ENCODE results near the gene IGF2BP1. TPM values are rescaled to one million over a fixed set of nuclear protein-coding genes. Genes with fewer than 3 reads are reported as not detected.
"Not testable (repeated sequence)": the region's sequence is repeated elsewhere in the genome, so short reads cannot be mapped to it uniquely, and the experiment has no call there.

The IGF2BP1 gene
- polyA plus RNA-seq, 1 experiment = 9.9 TPM

DNA sequence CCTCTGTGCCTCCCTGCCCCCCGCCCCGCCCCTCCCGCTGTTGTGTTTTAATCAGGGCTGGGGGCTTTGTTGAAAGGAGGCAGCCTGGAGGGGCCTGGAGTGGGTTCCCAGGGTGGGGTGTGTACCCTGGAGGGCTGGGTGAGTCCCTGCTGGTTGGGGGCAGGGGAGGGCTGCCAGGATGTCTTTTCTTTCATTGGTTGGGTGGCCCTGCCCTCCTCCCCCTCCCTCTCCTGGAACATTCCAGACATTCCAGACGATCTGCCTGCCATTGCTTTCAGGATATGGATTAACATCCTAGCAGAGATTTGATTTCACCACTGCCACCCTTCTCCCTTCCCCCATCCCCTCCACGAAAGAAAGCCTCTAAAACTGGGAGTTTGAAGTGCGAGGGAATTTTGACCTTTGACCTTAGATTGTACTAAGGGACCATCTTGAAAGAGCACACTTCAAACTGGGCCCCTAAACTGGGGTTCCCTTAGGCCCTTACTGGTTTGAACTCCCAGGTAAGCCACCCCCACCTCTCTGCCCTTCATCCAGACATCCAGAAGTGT, 25.3 kb downstream of the IGF2BP1 start:
- no peaks in the 10 kb centered on the region for H3K9me3 ChIP-seq (ENCODE audit: control insufficient read depth, insufficient read depth, low read length)
- H3K27me3 ChIP-seq (ENCODE audit: control insufficient read depth, insufficient read depth, low read length) = no peaks in the 10 kb centered on the region
- POLR2A ChIA-PET = no interaction called here
- CTCF ChIA-PET = interaction anchor here (2.0 to 7.8 kb wide), 2 partner anchors 9 to 14 kb away, joined by 9 to 51 read pairs; no protein-coding TSS in a partner anchor
- DNase-seq (ENCODE audit: low read depth, low spot score) = no peak
- H3K4me3 ChIP-seq (ENCODE audit: low read depth, low read length) = no peak overlapping the region
- TF ChIP-seq, protein P1, sequence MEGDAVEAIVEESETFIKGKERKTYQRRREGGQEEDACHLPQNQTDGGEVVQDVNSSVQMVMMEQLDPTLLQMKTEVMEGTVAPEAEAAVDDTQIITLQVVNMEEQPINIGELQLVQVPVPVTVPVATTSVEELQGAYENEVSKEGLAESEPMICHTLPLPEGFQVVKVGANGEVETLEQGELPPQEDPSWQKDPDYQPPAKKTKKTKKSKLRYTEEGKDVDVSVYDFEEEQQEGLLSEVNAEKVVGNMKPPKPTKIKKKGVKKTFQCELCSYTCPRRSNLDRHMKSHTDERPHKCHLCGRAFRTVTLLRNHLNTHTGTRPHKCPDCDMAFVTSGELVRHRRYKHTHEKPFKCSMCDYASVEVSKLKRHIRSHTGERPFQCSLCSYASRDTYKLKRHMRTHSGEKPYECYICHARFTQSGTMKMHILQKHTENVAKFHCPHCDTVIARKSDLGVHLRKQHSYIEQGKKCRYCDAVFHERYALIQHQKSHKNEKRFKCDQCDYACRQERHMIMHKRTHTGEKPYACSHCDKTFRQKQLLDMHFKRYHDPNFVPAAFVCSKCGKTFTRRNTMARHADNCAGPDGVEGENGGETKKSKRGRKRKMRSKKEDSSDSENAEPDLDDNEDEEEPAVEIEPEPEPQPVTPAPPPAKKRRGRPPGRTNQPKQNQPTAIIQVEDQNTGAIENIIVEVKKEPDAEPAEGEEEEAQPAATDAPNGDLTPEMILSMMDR (IDR thresholded peaks at IDR 0.05; ENCODE audit: low read depth, low read length) = no peak
- H3K27ac ChIP-seq (ENCODE audit: low read depth, low read length) = peak overlapping the region; percentile 47

GRCh38 chr17:49024523-49024922, 27.3 kb downstream of the IGF2BP1 start:
- Histone ChIP-seq H3K9me3 (ENCODE audit: control insufficient read depth, insufficient read depth, low read length) (no peaks in the 10 kb centered on the region), H3K27ac (ENCODE audit: low read depth, low read length) (no peak overlapping the region), H3K27me3 (ENCODE audit: control insufficient read depth, insufficient read depth, low read length) (no peaks in the 10 kb centered on the region), H3K4me3 (ENCODE audit: low read depth, low read length) (no peak overlapping the region)
- CTCF ChIA-PET = interaction anchor here (1.0 to 1.5 kb wide), 2 partner anchors 12 to 140 kb away, joined by 3 read pairs; no protein-coding TSS in a partner anchor
- no peak for DNase-seq (ENCODE audit: low read depth, low spot score)
- TF ChIP-seq, protein P1 (IDR thresholded peaks at IDR 0.05; ENCODE audit: low read depth, low read length) = no peak
- POLR2A ChIA-PET = no interaction called here

- H3K27me3 ChIP-seq (ENCODE audit: control insufficient read depth, insufficient read depth, low read length); H3K27ac ChIP-seq (ENCODE audit: low read depth, low read length); DNase-seq (ENCODE audit: low read depth, low spot score); H3K9me3 ChIP-seq (ENCODE audit: control insufficient read depth, insufficient read depth, low read length); H3K4me3 ChIP-seq (ENCODE audit: low read depth, low read length); POLR2A ChIA-PET: not testable (repeated sequence)
- CTCF ChIA-PET = interaction anchor here (1.1 to 1.5 kb wide), 2 partner anchors 142 to 148 kb away, joined by 3 to 4 read pairs; no protein-coding TSS in a partner anchor
Measured at GRCh38 chr17:49026447-49026846, 29.3 kb downstream of the IGF2BP1 start.

GRCh38 chr17:49028271-49028670, 31.1 kb downstream of the IGF2BP1 start:
- H3K4me3 ChIP-seq (ENCODE audit: low read depth, low read length) = no peak overlapping the region
- H3K27ac ChIP-seq (ENCODE audit: low read depth, low read length) = no peak overlapping the region
- no peaks in the 10 kb centered on the region for H3K9me3 ChIP-seq (ENCODE audit: control insufficient read depth, insufficient read depth, low read length)
- ChIA-PET CTCF (no interaction called here), POLR2A (no interaction called here)
- TF ChIP-seq, protein P1 (IDR thresholded peaks at IDR 0.05; ENCODE audit: low read depth, low read length) = no peak
- no peak for DNase-seq (ENCODE audit: low read depth, low spot score)
- H3K27me3 ChIP-seq (ENCODE audit: control insufficient read depth, insufficient read depth, low read length) = no peaks in the 10 kb centered on the region

DNA sequence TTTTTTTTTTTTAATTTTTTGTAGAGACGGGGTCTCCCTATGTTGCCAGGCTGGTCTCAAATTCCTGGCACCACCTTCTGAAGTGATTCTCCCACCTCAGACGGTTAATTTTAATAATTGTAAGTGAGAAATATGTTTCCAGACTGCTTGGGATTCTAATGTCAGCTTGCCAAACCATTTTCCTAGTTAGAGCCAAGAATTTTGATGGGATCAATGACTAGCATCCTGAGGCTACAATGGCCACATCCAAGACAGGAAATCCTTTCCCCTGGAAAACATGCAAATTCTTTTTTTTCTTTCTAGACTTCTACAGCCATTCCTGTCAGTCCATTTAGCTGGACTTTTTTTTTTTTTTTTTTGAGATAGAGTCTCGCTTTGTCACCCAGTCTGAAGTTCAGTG, 32.6 kb downstream of the IGF2BP1 start:
- no peaks in the 10 kb centered on the region for H3K27me3 ChIP-seq (ENCODE audit: control insufficient read depth, insufficient read depth, low read length)
- no peak overlapping the region for H3K4me3 ChIP-seq (ENCODE audit: low read depth, low read length)
- TF ChIP-seq, protein P1 (IDR thresholded peaks at IDR 0.05; ENCODE audit: low read depth, low read length) = no peak
- no peaks in the 10 kb centered on the region for H3K9me3 ChIP-seq (ENCODE audit: control insufficient read depth, insufficient read depth, low read length)
- H3K27ac ChIP-seq (ENCODE audit: low read depth, low read length) = no peak overlapping the region
- DNase-seq (ENCODE audit: low read depth, low spot score) = no peak
- CTCF ChIA-PET = interaction anchor here (0.6 to 7.1 kb wide), 4 partner anchors 81 to 394 kb away, joined by 3 to 65 read pairs (median 4); no protein-coding TSS in a partner anchor
- POLR2A ChIA-PET = no interaction called here

Data from AG04450 (cell line).